NCI-H1930 (cell line): ENCODE results near the gene ADCY5.

Experiments
- DNase-seq, 2 experiments: peaks; one replicate each; lab custom pipeline; 2025; lab: John Stamatoyannopoulos, UW

Gene ADCY5

GRCh38 chr3:123300583-123300982 lies 148.3 kb downstream of the ADCY5 start:
- no peak for DNase-seq

GRCh38 chr3:123300056-123300455 lies 148.8 kb downstream of the ADCY5 start:
- no peak for DNase-seq

- no peak for DNase-seq
Measured at GRCh38 chr3:123299581-123299980, 149.3 kb downstream of the ADCY5 start.

GRCh38 chr3:123298903-123299302 lies 150.0 kb downstream of the ADCY5 start:
- DNase-seq: no peak

- no peak for DNase-seq
Measured at GRCh38 chr3:123297627-123297899, 151.3 kb downstream of the ADCY5 start.

GRCh38 chr3:123296836-123297626 lies 151.9 kb downstream of the ADCY5 start:
- DNase-seq: no peak

GRCh38 chr3:123296261-123296660 lies 152.6 kb downstream of the ADCY5 start:
- DNase-seq: no peak

GRCh38 chr3:123295901-123296250 lies 153.0 kb downstream of the ADCY5 start:
- no peak for DNase-seq

- DNase-seq: no peak
Measured at GRCh38 chr3:123295171-123295900, 153.6 kb downstream of the ADCY5 start.

GRCh38 chr3:123294296-123294938 lies 154.5 kb downstream of the ADCY5 start:
- DNase-seq: no peak

GRCh38 chr3:123292321-123293310 lies 156.3 kb downstream of the ADCY5 start:
- DNase-seq: no peak

- no peak for DNase-seq
Measured at GRCh38 chr3:123291404-123291803, 157.5 kb downstream of the ADCY5 start.

- no peak for DNase-seq
Measured at GRCh38 chr3:123290962-123291361, 157.9 kb downstream of the ADCY5 start.

GRCh38 chr3:123290107-123290930 lies 158.6 kb downstream of the ADCY5 start:
- DNase-seq: no peak

- no peak for DNase-seq
Measured at GRCh38 chr3:123289391-123290106, 159.3 kb downstream of the ADCY5 start.

GRCh38 chr3:123287962-123288302 lies 161.0 kb downstream of the ADCY5 start:
- no peak for DNase-seq

- DNase-seq: no peak
Measured at GRCh38 chr3:123287051-123287961, 161.6 kb downstream of the ADCY5 start.

GRCh38 chr3:123286308-123287023 lies 162.4 kb downstream of the ADCY5 start:
- no peak for DNase-seq

- no peak for DNase-seq
Measured at GRCh38 chr3:123285931-123286307, 163.0 kb downstream of the ADCY5 start.
